H9 (cell line): ENCODE measurements around the gene GPX7. TPM values are rescaled to one million over a fixed set of nuclear protein-coding genes. Genes with fewer than 3 reads are reported as not detected.

Experiments
- DNase-seq: peaks from one replicate; pipeline ENCODE4 v3.0.0-alpha.2; 2017
- H2AFZ ChIP-seq: one replicate; pipeline ENCODE4 v1.6.1; 2013; ENCODE audit warnings: mild to moderate bottlenecking, low read length, control low read depth, moderate library complexity
- H2AK5ac ChIP-seq: 2 replicates; pipeline ENCODE4 v1.6.1; 2013; ENCODE audit warnings: low read length, control low read depth, mixed read lengths; ENCODE audit not compliant: insufficient read length
- H2BK120ac ChIP-seq: one replicate; pipeline ENCODE4 v1.6.1; 2013; ENCODE audit warnings: low read depth, mild to moderate bottlenecking, low read length, control low read depth, inconsistent platforms; ENCODE audit not compliant: poor library complexity, severe bottlenecking
- H2BK12ac ChIP-seq: 2 replicates; pipeline ENCODE4 v1.6.1; 2013; ENCODE audit warnings: low read length, control low read depth, mixed read lengths, low read depth; ENCODE audit not compliant: insufficient read length
- H2BK15ac ChIP-seq: 2 replicates; pipeline ENCODE4 v1.6.1; 2013; ENCODE audit warnings: low read depth, low read length, control low read depth
- H2BK20ac ChIP-seq: one replicate; pipeline ENCODE4 v1.6.1; 2013; ENCODE audit warnings: low read depth, mild to moderate bottlenecking, low read length, control low read depth, inconsistent platforms; ENCODE audit not compliant: poor library complexity, severe bottlenecking
- H2BK5ac ChIP-seq: 2 replicates; pipeline ENCODE4 v1.6.1; 2013; ENCODE audit warnings: low read length, control low read depth, mixed read lengths; ENCODE audit not compliant: insufficient read length
- H3K14ac ChIP-seq: 2 replicates; pipeline ENCODE4 v1.6.1; 2013; ENCODE audit warnings: low read length, control low read depth; ENCODE audit not compliant: insufficient read depth
- H3K18ac ChIP-seq: 2 replicates; pipeline ENCODE4 v1.6.1; 2013; ENCODE audit warnings: low read depth, mild to moderate bottlenecking, mixed read lengths, low read length, control low read depth; ENCODE audit not compliant: insufficient read length
- H3K23ac ChIP-seq: 2 replicates; pipeline ENCODE4 v1.6.1; 2013; ENCODE audit warnings: low read length, control low read depth, mixed read lengths, low read depth; ENCODE audit not compliant: insufficient read length
- H3K23me2 ChIP-seq: 2 replicates; pipeline ENCODE4 v1.6.1; 2013; ENCODE audit warnings: low read depth, mild to moderate bottlenecking, mixed read lengths, low read length, control low read depth; ENCODE audit not compliant: insufficient read length, poor library complexity, severe bottlenecking
- H3K27ac ChIP-seq: 2 replicates; pipeline ENCODE4 v1.5.1; 2013; ENCODE audit warnings: low read length, control low read depth, mixed read lengths, low read depth; ENCODE audit not compliant: insufficient read length
- H3K27me3 ChIP-seq: 2 replicates; pipeline ENCODE4 v1.6.1; 2013; ENCODE audit warnings: low read length, control low read depth, inconsistent platforms; ENCODE audit not compliant: insufficient read depth
- H3K4ac ChIP-seq: 2 replicates; pipeline ENCODE4 v1.6.1; 2013; ENCODE audit warnings: low read depth, mild to moderate bottlenecking, control low read depth, inconsistent platforms, low read length, moderate library complexity
- H3K4me1 ChIP-seq: 2 replicates; pipeline ENCODE4 v1.6.1; 2013; ENCODE audit warnings: low read length, control low read depth, inconsistent platforms; ENCODE audit not compliant: insufficient read depth
- H3K4me2 ChIP-seq: 2 replicates; pipeline ENCODE4 v1.6.1; 2013; ENCODE audit warnings: low read length, control low read depth, mixed read lengths; ENCODE audit not compliant: insufficient read length, insufficient read depth
- H3K56ac ChIP-seq: 2 replicates; pipeline ENCODE4 v1.6.1; 2013; ENCODE audit warnings: low read depth, mild to moderate bottlenecking, mixed read lengths, low read length, control low read depth; ENCODE audit not compliant: insufficient read length
- H3K79me1 ChIP-seq: 2 replicates; pipeline ENCODE4 v1.6.1; 2013; ENCODE audit warnings: low read depth, mild to moderate bottlenecking, moderate library complexity, low read length, control low read depth, inconsistent platforms; ENCODE audit not compliant: insufficient read depth, poor library complexity, severe bottlenecking
- H3K79me2 ChIP-seq: 2 replicates; pipeline ENCODE4 v1.6.1; 2013; ENCODE audit warnings: low read length, control low read depth, inconsistent platforms; ENCODE audit not compliant: insufficient read depth
- H3K9ac ChIP-seq: 2 replicates; pipeline ENCODE4 v1.6.1; 2013; ENCODE audit warnings: low read length, control low read depth, mixed read lengths; ENCODE audit not compliant: insufficient read length; ENCODE audit errors: extremely low read depth
- H3K9me3 ChIP-seq: one replicate; pipeline ENCODE4 v1.6.1; 2013; ENCODE audit warnings: low read depth, low read length, inconsistent platforms; ENCODE audit not compliant: control insufficient read depth
- H3T11ph ChIP-seq: one replicate; pipeline ENCODE4 v1.6.1; 2013; ENCODE audit warnings: mild to moderate bottlenecking, low read length, control low read depth, inconsistent platforms
- H4K20me1 ChIP-seq: one replicate; pipeline ENCODE4 v1.6.1; 2013; ENCODE audit not compliant: control insufficient read depth, insufficient read length, insufficient read depth
- H4K5ac ChIP-seq: 2 replicates; pipeline ENCODE4 v1.6.1; 2013; ENCODE audit warnings: low read depth, mild to moderate bottlenecking, mixed read lengths, low read length, control low read depth; ENCODE audit not compliant: insufficient read length
- H4K8ac ChIP-seq: replicated peaks from 2 replicates; pipeline ENCODE4 v1.6.1; 2013; ENCODE audit warnings: low read length, control low read depth, mixed read lengths, low read depth; ENCODE audit not compliant: insufficient read length
- H4K91ac ChIP-seq: 2 replicates; pipeline ENCODE4 v1.6.1; 2013; ENCODE audit warnings: low read depth, mild to moderate bottlenecking, moderate library complexity, mixed read lengths, low read length, control low read depth; ENCODE audit not compliant: insufficient read length
- H3K27ac Mint-ChIP-seq, 3 experiments: 2 replicates in 2 of 3; 3 replicates in 1 of 3; pipeline ENCODE4 v1.8.0; 2020 to 2021; ENCODE audit warnings: mixed read lengths in 3 of 3, mild to moderate bottlenecking in 1 of 3, moderate library complexity in 1 of 3
- H3K27me3 Mint-ChIP-seq: 2 replicates; pipeline ENCODE4 v1.8.0; 2021; ENCODE audit warnings: low read depth, mild to moderate bottlenecking, moderate library complexity, mixed read lengths
- H3K36me3 Mint-ChIP-seq, 3 experiments: 2 replicates in 2 of 3; 3 replicates in 1 of 3; pipeline ENCODE4 v1.8.0; 2020 to 2021; ENCODE audit warnings: low read depth in 3 of 3, mixed read lengths in 3 of 3; ENCODE audit not compliant: insufficient read depth in 1 of 3
- H3K4me1 Mint-ChIP-seq, 2 experiments: 2 replicates each; pipeline ENCODE4 v1.8.0; 2020; ENCODE audit warnings: mixed read lengths in 2 of 2
- H3K4me3 Mint-ChIP-seq, 2 experiments: 2 replicates in 1 of 2; 3 replicates in 1 of 2; pipeline ENCODE4 v1.8.0; 2020 to 2021; ENCODE audit warnings: mild to moderate bottlenecking in 2 of 2, mixed read lengths in 2 of 2, moderate library complexity in 1 of 2
- H3K9me3 Mint-ChIP-seq, 2 experiments: 2 replicates in 1 of 2; 3 replicates in 1 of 2; pipeline ENCODE4 v1.8.0; 2020; ENCODE audit warnings: mild to moderate bottlenecking in 2 of 2, mixed read lengths in 2 of 2, moderate library complexity in 1 of 2
- CTCF ChIP-seq: fragments of 200-600 bp; sonication (generic); conservative IDR thresholded peaks from 3 replicates; pipeline ENCODE4 v1.8.0; 2021; ENCODE audit warnings: antibody characterized with exemption, mild to moderate bottlenecking
- WGBS: extraction: QIAGEN DNeasy Blood & Tissue Kit; methylation state at CpG from one replicate; pipeline ENCODE4 v1.1.7; 2013; ENCODE audit warnings: missing lambda C conversion rate, low lambda C conversion rate, mixed read lengths; ENCODE audit not compliant: insufficient read length; ENCODE audit errors: extremely low coverage; 5-methylcytosine and 5-hydroxymethylcytosine counted together
- total RNA-seq: library from RNA; stranded (reverse); gene quantifications from 2 replicates; pipeline ENCODE4 v1.2.1, GENCODE V29; 2021

GPX7 gene
- total RNA-seq, 1 experiment from 2014 or later, result 12.1 TPM

DNA sequence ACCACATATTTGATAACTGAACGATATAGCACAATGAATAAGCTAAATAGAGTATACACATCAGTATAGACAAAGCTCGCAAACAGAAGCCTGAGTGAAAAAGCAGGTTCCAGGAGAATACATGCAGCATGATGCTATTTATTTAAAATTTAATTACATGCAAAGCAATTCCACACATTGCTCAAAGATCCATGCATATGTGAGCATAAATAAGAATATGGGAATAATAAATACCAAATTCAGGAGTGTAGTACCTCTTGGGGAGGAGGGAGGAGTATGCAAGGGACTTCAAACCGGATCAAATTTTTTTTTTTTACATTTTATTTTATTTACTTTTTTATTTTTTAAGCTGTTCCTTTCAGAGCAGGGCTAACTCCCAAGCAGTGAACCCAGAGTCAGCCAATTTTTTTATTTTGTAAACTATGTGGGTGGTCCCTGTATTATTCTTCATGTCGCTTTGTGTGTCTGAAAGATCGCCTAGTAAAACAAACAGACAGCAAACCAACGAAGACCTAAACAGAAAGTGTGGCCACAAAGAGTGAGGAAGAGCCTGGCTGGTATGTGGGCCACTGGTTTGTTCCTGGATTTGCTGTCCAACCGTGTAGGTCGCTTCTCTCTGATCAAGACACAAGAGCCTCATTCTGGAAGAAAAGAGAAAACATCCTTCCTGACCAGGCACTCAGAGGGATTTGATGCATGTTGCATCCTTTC is 26.6 kb downstream of the GPX7 start:
- H4K5ac ChIP-seq, result no peak overlapping the region
- H3K56ac ChIP-seq, result no peak overlapping the region
- Mint-ChIP-seq H3K9me3 (peaks cover 4 to 7% of the 10 kb centered on the region in 2 experiments), H3K36me3 (peaks cover 0 to 4% (median 2%) of the 10 kb centered on the region in 3 experiments; a peak in 3 of 7 replicates), H3K4me3 (no peak overlapping the region), H3K27me3 (peaks cover 40% of the 10 kb centered on the region), H3K27ac (no peak overlapping the region; a peak in 1 of 7 replicates), H3K4me1 (peaks cover 11 to 19% of the 10 kb centered on the region in 2 experiments)
- H3K79me2 ChIP-seq, result no peaks in the 10 kb centered on the region
- H3K27ac ChIP-seq, result no peak overlapping the region
- no peak overlapping the region for H2BK15ac ChIP-seq
- H3K9me3 ChIP-seq, result no peaks in the 10 kb centered on the region
- H3K23ac ChIP-seq, result no peak overlapping the region
- no peak overlapping the region for H2BK12ac ChIP-seq
- peaks cover 4% of the 10 kb centered on the region for H3K23me2 ChIP-seq
- no peak overlapping the region for H3K4me2 ChIP-seq
- TF ChIP-seq CTCF, result no peak
- no peak overlapping the region for H2BK20ac ChIP-seq
- H3K9ac ChIP-seq, result no peak overlapping the region
- no peak overlapping the region for H3K4ac ChIP-seq
- no peak overlapping the region; the same call in 1 of the 2 replicates for H3K14ac ChIP-seq
- no peak overlapping the region for H2AK5ac ChIP-seq
- peaks cover 20% of the 10 kb centered on the region for H3K27me3 ChIP-seq
- H2BK5ac ChIP-seq, result no peak overlapping the region
- H2BK120ac ChIP-seq, result no peak overlapping the region
- H3K79me1 ChIP-seq, result no peaks in the 10 kb centered on the region
- no peaks in the 10 kb centered on the region for H4K20me1 ChIP-seq
- H3K4me1 ChIP-seq, result no peaks in the 10 kb centered on the region; the same call in 1 of the 2 replicates
- WGBS, result no CpG with 5 or more reads among the region's 8 CpGs
- no peak overlapping the region for H2AFZ ChIP-seq
- H4K91ac ChIP-seq, result no peak overlapping the region
- no peak for DNase-seq
- no peak overlapping the region for H3T11ph ChIP-seq
- no peak overlapping the region for H4K8ac ChIP-seq
- no peak overlapping the region for H3K18ac ChIP-seq
